ENCODE data around the gene KLHL7.
"Not testable (repeated sequence)": the region's sequence is repeated elsewhere in the genome, so short reads cannot be mapped to it uniquely, and the experiment has no call there.

KLHL7 gene

GRCh38 chr7:23218196-23218595 lies 112.6 kb downstream of the KLHL7 start:
- Histone ChIP-seq H3K4me1 (ENCODE audit: control insufficient read depth in 1 of 2, insufficient read depth in 2 of 2, low read length in 2 of 2) (no peaks in the 10 kb centered on the region), H3K4me3 (ENCODE audit: low read depth in 1 of 2, low read length in 2 of 2) (no peak overlapping the region), H3K9me3 (ENCODE audit: control insufficient read depth in 1 of 2, low read length in 2 of 2) (no peaks in the 10 kb centered on the region), H3K27ac (ENCODE audit: low read length) (no peak overlapping the region), H3K36me3 (ENCODE audit: control insufficient read depth in 1 of 2, insufficient read depth in 2 of 2, low read length in 2 of 2) (no peaks in the 10 kb centered on the region), H3K27me3 (ENCODE audit: low read depth, low read length) (no peaks in the 10 kb centered on the region)

GRCh38 chr7:23220690-23221305 lies 115.2 kb downstream of the KLHL7 start:
- H3K4me1 ChIP-seq (ENCODE audit: control insufficient read depth in 1 of 2, insufficient read depth in 2 of 2, low read length in 2 of 2), result no peaks in the 10 kb centered on the region
- H3K36me3 ChIP-seq (ENCODE audit: control insufficient read depth in 1 of 2, insufficient read depth in 2 of 2, low read length in 2 of 2), result no peaks in the 10 kb centered on the region
- H3K4me3 ChIP-seq (ENCODE audit: low read depth in 1 of 2, low read length in 2 of 2), result no peak overlapping the region
- no peak overlapping the region for H3K27ac ChIP-seq (ENCODE audit: low read length)
- no peaks in the 10 kb centered on the region for H3K27me3 ChIP-seq (ENCODE audit: low read depth, low read length)
- H3K9me3 ChIP-seq (ENCODE audit: control insufficient read depth in 1 of 2, low read length in 2 of 2), result no peaks in the 10 kb centered on the region

GRCh38 chr7:23222439-23223030 lies 117.0 kb downstream of the KLHL7 start:
- Histone ChIP-seq H3K27ac (ENCODE audit: low read length) (no peak overlapping the region), H3K4me3 (ENCODE audit: low read depth in 1 of 2, low read length in 2 of 2) (no peak overlapping the region), H3K4me1 (ENCODE audit: control insufficient read depth in 1 of 2, insufficient read depth in 2 of 2, low read length in 2 of 2) (no peaks in the 10 kb centered on the region), H3K9me3 (ENCODE audit: control insufficient read depth in 1 of 2, low read length in 2 of 2) (no peaks in the 10 kb centered on the region), H3K36me3 (ENCODE audit: control insufficient read depth in 1 of 2, insufficient read depth in 2 of 2, low read length in 2 of 2) (no peaks in the 10 kb centered on the region), H3K27me3 (ENCODE audit: low read depth, low read length) (no peaks in the 10 kb centered on the region)

- H3K4me1 ChIP-seq (ENCODE audit: control insufficient read depth in 1 of 2, insufficient read depth in 2 of 2, low read length in 2 of 2); H3K27ac ChIP-seq (ENCODE audit: low read length); H3K4me3 ChIP-seq (ENCODE audit: low read depth in 1 of 2, low read length in 2 of 2); H3K36me3 ChIP-seq (ENCODE audit: control insufficient read depth in 1 of 2, insufficient read depth in 2 of 2, low read length in 2 of 2); H3K9me3 ChIP-seq (ENCODE audit: control insufficient read depth in 1 of 2, low read length in 2 of 2); H3K27me3 ChIP-seq (ENCODE audit: low read depth, low read length): not testable (repeated sequence)
Observed at GRCh38 chr7:23224364-23224763, 118.8 kb downstream of the KLHL7 start.

- no peaks in the 10 kb centered on the region for H3K9me3 ChIP-seq (ENCODE audit: control insufficient read depth in 1 of 2, low read length in 2 of 2)
- H3K27ac ChIP-seq (ENCODE audit: low read length), result no peak overlapping the region
- H3K27me3 ChIP-seq (ENCODE audit: low read depth, low read length), result no peaks in the 10 kb centered on the region
- no peaks in the 10 kb centered on the region for H3K4me1 ChIP-seq (ENCODE audit: control insufficient read depth in 1 of 2, insufficient read depth in 2 of 2, low read length in 2 of 2)
- no peaks in the 10 kb centered on the region for H3K36me3 ChIP-seq (ENCODE audit: control insufficient read depth in 1 of 2, insufficient read depth in 2 of 2, low read length in 2 of 2)
- no peak overlapping the region for H3K4me3 ChIP-seq (ENCODE audit: low read depth in 1 of 2, low read length in 2 of 2)
Observed at GRCh38 chr7:23226844-23227450, 121.4 kb downstream of the KLHL7 start.
